ENCODE data around the gene FOXO3. TPM values are rescaled to one million over a fixed set of nuclear protein-coding genes. Genes with fewer than 3 reads are reported as not detected.
"Not testable (repeated sequence)": the region's sequence is repeated elsewhere in the genome, so short reads cannot be mapped to it uniquely, and the experiment has no call there.

FOXO3 gene
- 1 to 10 TPM; 3.1 to 3.6 TPM for total RNA-seq

GRCh38 chr6:108560463-108561308 is at the start of gene FOXO3:
TSS of gene FOXO3 (plus strand) at chr6:108560917. CDS start at chr6:108561209, 292 bp downstream.
- peaks cover 10% of the 10 kb centered on the region for H3K27me3 Mint-ChIP-seq (ENCODE audit: low read depth)
- peaks cover 3% of the 10 kb centered on the region for H3K36me3 Mint-ChIP-seq (ENCODE audit: low read depth)
- CTCF ChIA-PET, result interaction anchor here (3.5 kb wide), 1 partner anchor 512 kb away, joined by 13 read pairs; no protein-coding TSS in a partner anchor
- peak within 1 kb of the TSS; percentile 80 for H3K4me3 Mint-ChIP-seq
- peak within 1 kb of the TSS; percentile 24 for H3K27ac Mint-ChIP-seq
- H3K9me3 Mint-ChIP-seq, result no peaks in the 10 kb centered on the region
- H3K4me1 Mint-ChIP-seq (ENCODE audit: low read depth), result peaks cover 36% of the 10 kb centered on the region
- DNase-seq, result peak; percentile 34
- intact Hi-C loops (cut with micrococcal nuclease), result loop anchor here (10.0 kb wide), 1 partner anchor 836 kb away; no protein-coding TSS in a partner anchor

- no peaks in the 10 kb centered on the region for H3K9me3 Mint-ChIP-seq
- H3K27ac Mint-ChIP-seq, result no peak overlapping the region
- H3K27me3 Mint-ChIP-seq (ENCODE audit: low read depth), result no peaks in the 10 kb centered on the region
- CTCF ChIA-PET, result interaction anchor here (0.6 to 1.3 kb wide), 3 partner anchors 10 to 41 kb away, joined by 3 to 4 read pairs (median 3); no protein-coding TSS in a partner anchor
- H3K4me1 Mint-ChIP-seq (ENCODE audit: low read depth), result no peaks in the 10 kb centered on the region
- H3K4me3 Mint-ChIP-seq, result no peak overlapping the region
- H3K36me3 Mint-ChIP-seq (ENCODE audit: low read depth), result peaks cover 4% of the 10 kb centered on the region
- intact Hi-C loops (cut with micrococcal nuclease), result no loop called here
- DNase-seq, result peak; percentile 20
Measured at GRCh38 chr6:108518714-108519576, 41.8 kb upstream of the FOXO3 start.

- H3K4me3 Mint-ChIP-seq, result no peak overlapping the region
- no peak overlapping the region for H3K27ac Mint-ChIP-seq
- DNase-seq, result no peak
- H3K27me3 Mint-ChIP-seq (ENCODE audit: low read depth), result no peaks in the 10 kb centered on the region
- intact Hi-C loops (cut with micrococcal nuclease), result loop anchor here (10.0 kb wide), 2 partner anchors 257 to 347 kb away; partner anchors contain the start of gene SNX3
- no peaks in the 10 kb centered on the region for H3K4me1 Mint-ChIP-seq (ENCODE audit: low read depth)
- H3K9me3 Mint-ChIP-seq, result no peaks in the 10 kb centered on the region
- H3K36me3 Mint-ChIP-seq (ENCODE audit: low read depth), result peaks cover 3% of the 10 kb centered on the region
- CTCF ChIA-PET, result interaction anchor here (0.5 to 1.1 kb wide), 3 partner anchors 29 to 393 kb away, joined by 3 to 5 read pairs (median 4); no protein-coding TSS in a partner anchor
Measured at GRCh38 chr6:108521616-108522107, 39.1 kb upstream of the FOXO3 start.

- no peaks in the 10 kb centered on the region for H3K4me1 Mint-ChIP-seq (ENCODE audit: low read depth)
- H3K9me3 Mint-ChIP-seq, result no peaks in the 10 kb centered on the region
- H3K27ac Mint-ChIP-seq, result no peak overlapping the region
- DNase-seq, result no peak
- intact Hi-C loops (cut with micrococcal nuclease), result loop anchor here (10.0 kb wide), 2 partner anchors 259 to 349 kb away; partner anchors contain the start of gene SNX3
- CTCF ChIA-PET, result interaction anchor here (0.6 to 2.9 kb wide), 4 partner anchors 12 to 413 kb away, joined by 3 to 14 read pairs (median 4); no protein-coding TSS in a partner anchor
- H3K36me3 Mint-ChIP-seq (ENCODE audit: low read depth), result peaks cover 3% of the 10 kb centered on the region
- no peak overlapping the region for H3K4me3 Mint-ChIP-seq
- no peaks in the 10 kb centered on the region for H3K27me3 Mint-ChIP-seq (ENCODE audit: low read depth)
Measured at GRCh38 chr6:108523697-108524096, 37.0 kb upstream of the FOXO3 start.

GRCh38 chr6:108524528-108525248 is 36.0 kb upstream of the FOXO3 start:
- DNase-seq, result no peak
- H3K27ac Mint-ChIP-seq, result no peak overlapping the region
- H3K4me1 Mint-ChIP-seq (ENCODE audit: low read depth), result no peaks in the 10 kb centered on the region
- CTCF ChIA-PET, result interaction anchor here (0.6 to 2.9 kb wide), 7 partner anchors 11 to 549 kb away, joined by 3 to 14 read pairs (median 4); no protein-coding TSS in a partner anchor
- no peak overlapping the region for H3K4me3 Mint-ChIP-seq
- no peaks in the 10 kb centered on the region for H3K27me3 Mint-ChIP-seq (ENCODE audit: low read depth)
- H3K36me3 Mint-ChIP-seq (ENCODE audit: low read depth), result peaks cover 3% of the 10 kb centered on the region
- H3K9me3 Mint-ChIP-seq, result no peaks in the 10 kb centered on the region
- intact Hi-C loops (cut with micrococcal nuclease), result loop anchor here (10.0 kb wide), 2 partner anchors 260 to 350 kb away; partner anchors contain the start of gene SNX3

GRCh38 chr6:108526739-108527174 is 34.0 kb upstream of the FOXO3 start:
- no peaks in the 10 kb centered on the region for H3K4me1 Mint-ChIP-seq (ENCODE audit: low read depth)
- no peaks in the 10 kb centered on the region for H3K27me3 Mint-ChIP-seq (ENCODE audit: low read depth)
- no peak overlapping the region for H3K27ac Mint-ChIP-seq
- H3K9me3 Mint-ChIP-seq, result no peaks in the 10 kb centered on the region
- no peak overlapping the region for H3K4me3 Mint-ChIP-seq
- peaks cover 2% of the 10 kb centered on the region for H3K36me3 Mint-ChIP-seq (ENCODE audit: low read depth)
- DNase-seq, result no peak
- intact Hi-C loops (cut with micrococcal nuclease), result loop anchor here (1.0 to 10.0 kb wide), 4 partner anchors 262 to 550 kb away; partner anchors contain the start of gene SNX3
- CTCF ChIA-PET, result interaction anchor here (0.6 to 1.5 kb wide), 8 partner anchors 31 to 414 kb away, joined by 3 to 5 read pairs (median 3); no protein-coding TSS in a partner anchor

- intact Hi-C loops (cut with micrococcal nuclease), result loop anchor here (10.0 kb wide), 2 partner anchors 264 to 354 kb away; partner anchors contain the start of gene SNX3
- Mint-ChIP-seq H3K4me1 (ENCODE audit: low read depth) (no peaks in the 10 kb centered on the region), H3K9me3 (no peaks in the 10 kb centered on the region), H3K27me3 (ENCODE audit: low read depth) (no peaks in the 10 kb centered on the region), H3K36me3 (ENCODE audit: low read depth) (no peaks in the 10 kb centered on the region), H3K27ac (no peak overlapping the region), H3K4me3 (no peak overlapping the region)
- CTCF ChIA-PET, result interaction anchor here (0.9 to 1.6 kb wide), 5 partner anchors 9 to 549 kb away, joined by 3 to 7 read pairs (median 4); no protein-coding TSS in a partner anchor
- no peak for DNase-seq
Measured at GRCh38 chr6:108528878-108529277, 31.8 kb upstream of the FOXO3 start.

- Mint-ChIP-seq H3K9me3 (no peaks in the 10 kb centered on the region), H3K4me3 (no peak overlapping the region), H3K36me3 (ENCODE audit: low read depth) (no peaks in the 10 kb centered on the region), H3K27ac (no peak overlapping the region), H3K4me1 (ENCODE audit: low read depth) (no peaks in the 10 kb centered on the region), H3K27me3 (ENCODE audit: low read depth) (no peaks in the 10 kb centered on the region)
- DNase-seq, result no peak
- CTCF ChIA-PET, result interaction anchor here (0.6 kb wide), 1 partner anchor 11 kb away, joined by 3 read pairs; no protein-coding TSS in a partner anchor
- intact Hi-C loops (cut with micrococcal nuclease), result no loop called here
Measured at GRCh38 chr6:108531332-108531731, 29.4 kb upstream of the FOXO3 start.

GRCh38 chr6:108535114-108535742 is 25.5 kb upstream of the FOXO3 start:
- Mint-ChIP-seq H3K27me3 (ENCODE audit: low read depth) (peaks cover 2% of the 10 kb centered on the region), H3K4me1 (ENCODE audit: low read depth) (no peaks in the 10 kb centered on the region), H3K36me3 (ENCODE audit: low read depth) (no peaks in the 10 kb centered on the region), H3K27ac (no peak overlapping the region), H3K9me3 (peaks cover 2% of the 10 kb centered on the region), H3K4me3 (no peak overlapping the region)
- intact Hi-C loops (cut with micrococcal nuclease), result no loop called here
- CTCF ChIA-PET, result interaction anchor here (0.9 kb wide), 1 partner anchor 11 kb away, joined by 3 read pairs; no protein-coding TSS in a partner anchor
- no peak for DNase-seq

GRCh38 chr6:108535920-108536535 is 24.7 kb upstream of the FOXO3 start:
- H3K4me1 Mint-ChIP-seq (ENCODE audit: low read depth); H3K9me3 Mint-ChIP-seq; H3K4me3 Mint-ChIP-seq; H3K36me3 Mint-ChIP-seq (ENCODE audit: low read depth); intact Hi-C loops (cut with micrococcal nuclease); H3K27ac Mint-ChIP-seq; H3K27me3 Mint-ChIP-seq (ENCODE audit: low read depth); DNase-seq: not testable (repeated sequence)
- CTCF ChIA-PET, result interaction anchor here (0.6 to 0.9 kb wide), 2 partner anchors 12 to 295 kb away, joined by 3 to 4 read pairs; no protein-coding TSS in a partner anchor
